ENCODE data around the gene CRHR2.

DNA sequence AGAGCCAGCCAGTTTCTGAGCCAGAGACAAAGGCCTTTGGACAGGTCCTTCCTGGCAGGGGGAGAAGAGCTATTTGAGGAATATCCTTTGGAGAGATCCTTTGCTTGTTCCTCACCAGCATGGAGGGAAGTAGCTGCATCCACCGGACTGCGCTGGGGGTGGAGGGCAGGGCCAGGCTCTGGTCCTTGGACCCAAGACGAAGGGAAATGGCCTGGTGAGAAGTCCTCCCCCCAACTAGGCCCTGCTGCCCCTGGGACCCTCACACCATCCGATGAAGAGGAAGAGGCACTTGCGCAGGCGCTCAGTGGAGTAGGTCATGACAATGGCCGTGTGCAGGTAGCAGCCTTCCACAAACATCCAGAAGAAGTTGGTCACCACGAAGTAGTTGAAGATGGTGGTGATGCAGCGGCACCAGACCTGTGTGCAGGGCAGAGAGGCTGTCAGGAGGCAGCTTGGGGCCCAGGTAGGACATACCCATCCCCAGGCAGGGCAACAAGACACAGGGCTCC lies 19.8 kb downstream of the CRHR2 start:
- TF ChIP-seq POLR2A (IDR thresholded peaks at IDR 0.05; ENCODE audit: low read depth, low read length) = no peak
- TF ChIP-seq POLR2AphosphoS5 (IDR thresholded peaks at IDR 0.05; ENCODE audit: low read depth, low read length) = no peak
